IPS DF 4.7 (cell line): ENCODE measurements around the gene PABPN1L.

ENCODE experiments used
- DNase-seq: peaks from one replicate; pipeline ENCODE4 v3.0.0-alpha.2; 2013; ENCODE audit warnings: low spot score; ENCODE audit errors: extremely low read depth

Gene PABPN1L

DNA sequence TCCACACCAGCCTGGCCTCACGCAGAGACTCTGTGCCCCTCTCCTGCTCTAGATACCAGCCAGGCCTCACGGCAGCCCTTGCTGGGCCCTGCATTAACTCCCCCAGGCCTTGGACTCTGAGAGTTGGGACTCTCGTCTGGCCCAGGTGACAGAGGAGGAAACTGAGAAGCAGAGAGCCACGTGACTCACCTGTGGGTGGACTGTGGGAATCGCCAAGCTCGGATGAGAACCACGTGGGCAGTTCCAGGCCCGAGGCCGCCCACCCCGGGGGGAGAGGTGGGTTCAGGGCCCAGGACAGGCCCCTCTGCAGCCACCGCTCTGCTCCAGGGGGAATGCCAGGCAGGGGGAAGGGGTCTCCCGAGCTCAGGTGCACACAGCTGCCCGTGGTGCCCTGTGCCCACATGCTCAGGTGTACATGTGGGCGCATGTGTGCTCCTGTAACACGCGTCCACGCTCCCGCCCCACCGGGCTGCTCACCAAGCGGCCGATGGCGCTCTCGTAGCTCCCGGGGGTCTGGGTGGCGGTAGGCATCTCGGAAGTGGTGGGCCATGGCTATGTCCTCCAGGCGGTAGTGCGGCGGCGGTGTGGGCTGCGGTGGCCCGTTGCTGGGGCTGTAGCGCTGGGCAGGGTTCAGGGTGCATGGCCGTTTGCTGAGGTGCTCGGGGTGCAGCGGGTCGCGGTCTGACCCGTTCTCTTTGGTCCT lies 18.3 kb upstream of the PABPN1L start:
- no peak for DNase-seq

DNA sequence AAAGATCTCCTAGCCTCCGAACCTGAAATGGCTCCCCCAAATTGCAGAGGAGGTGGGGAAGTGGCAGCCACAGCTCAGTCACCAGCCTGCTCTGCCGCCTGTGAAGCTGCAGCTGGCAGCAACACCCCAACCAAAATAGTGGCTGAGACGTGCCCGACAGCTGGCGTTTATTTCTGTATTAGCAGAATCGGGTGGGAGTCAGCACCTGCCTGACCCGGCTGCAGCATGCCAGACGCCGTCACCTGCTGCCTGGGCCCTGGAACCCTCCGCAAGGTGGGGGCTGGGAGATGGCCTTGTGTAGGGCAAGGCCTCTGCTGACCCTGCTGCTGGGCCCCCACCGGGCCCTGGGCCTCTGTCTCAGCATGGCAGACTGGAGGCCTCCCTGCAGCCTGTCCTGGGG lies 17.5 kb upstream of the PABPN1L start:
- no peak for DNase-seq

DNA sequence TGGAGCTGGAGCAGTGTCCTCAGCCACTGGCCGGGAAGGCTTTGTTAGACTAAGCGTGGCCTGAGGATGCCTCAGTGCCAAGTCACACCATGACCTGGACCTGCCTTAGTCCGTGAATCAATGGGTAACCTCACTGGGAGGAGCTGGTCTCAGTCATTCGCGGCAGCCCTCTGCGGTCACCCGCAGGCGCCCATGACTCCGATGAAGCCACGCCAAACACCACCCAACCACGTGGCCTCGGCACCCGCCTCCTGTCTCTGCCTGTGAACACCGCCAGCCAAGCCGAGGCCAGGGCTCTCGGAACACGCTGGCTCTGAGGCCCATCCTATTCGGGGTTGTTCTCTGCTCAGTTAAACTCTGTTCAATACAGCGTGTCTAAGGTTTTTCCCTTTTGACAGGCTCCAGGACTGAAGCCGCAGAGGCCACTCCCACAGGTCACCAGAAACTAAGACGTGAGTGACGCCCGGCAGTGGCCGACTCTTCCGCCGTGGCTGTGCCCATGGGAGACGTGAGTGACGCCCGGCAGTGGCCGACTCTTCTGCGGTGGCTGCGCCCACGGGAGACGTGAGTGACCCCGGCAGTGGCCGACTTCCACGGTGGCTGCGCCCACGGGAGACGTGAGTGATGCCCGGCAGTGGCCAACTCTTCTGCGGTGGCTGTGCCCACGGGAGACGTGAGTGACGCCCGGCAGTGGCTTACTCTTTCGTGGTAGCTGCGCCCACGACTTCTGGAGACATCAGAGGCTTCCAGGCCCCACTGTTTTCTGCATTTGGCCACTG lies 16.8 kb upstream of the PABPN1L start:
- DNase-seq = no peak

DNA sequence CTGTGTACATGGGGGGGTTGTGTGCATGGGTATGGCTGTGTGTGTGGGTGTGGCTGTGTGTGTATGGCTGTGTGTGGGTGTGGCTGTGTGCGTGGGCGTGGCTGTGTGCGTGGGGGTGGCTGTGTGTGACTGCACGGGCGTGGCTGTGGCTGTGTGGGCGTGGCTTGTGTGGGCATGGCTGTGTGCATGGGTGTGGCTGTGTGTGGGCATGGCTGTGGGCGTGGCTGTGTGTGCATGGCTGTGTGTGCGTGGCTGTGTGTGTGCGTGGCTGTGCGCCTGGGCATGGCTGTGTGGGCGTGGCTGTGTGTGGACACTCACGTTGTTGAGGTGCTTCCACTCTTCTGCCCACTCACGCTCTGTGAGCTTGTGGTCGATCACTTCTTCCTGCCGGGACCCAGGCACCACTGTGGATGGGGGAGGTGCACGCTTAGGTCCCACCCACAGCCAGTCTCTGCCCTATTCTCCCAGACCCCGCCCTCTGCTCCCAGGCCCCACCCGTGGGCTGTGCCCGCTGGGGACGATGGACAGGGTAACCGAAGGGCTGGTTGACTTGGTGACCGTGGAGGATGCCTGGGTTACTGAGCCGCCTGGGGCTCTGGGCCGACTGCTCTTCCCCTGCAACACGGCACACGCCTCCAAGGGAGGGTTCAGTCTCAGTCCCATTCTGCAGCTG lies 16.0 kb upstream of the PABPN1L start:
- DNase-seq = no peak

DNA sequence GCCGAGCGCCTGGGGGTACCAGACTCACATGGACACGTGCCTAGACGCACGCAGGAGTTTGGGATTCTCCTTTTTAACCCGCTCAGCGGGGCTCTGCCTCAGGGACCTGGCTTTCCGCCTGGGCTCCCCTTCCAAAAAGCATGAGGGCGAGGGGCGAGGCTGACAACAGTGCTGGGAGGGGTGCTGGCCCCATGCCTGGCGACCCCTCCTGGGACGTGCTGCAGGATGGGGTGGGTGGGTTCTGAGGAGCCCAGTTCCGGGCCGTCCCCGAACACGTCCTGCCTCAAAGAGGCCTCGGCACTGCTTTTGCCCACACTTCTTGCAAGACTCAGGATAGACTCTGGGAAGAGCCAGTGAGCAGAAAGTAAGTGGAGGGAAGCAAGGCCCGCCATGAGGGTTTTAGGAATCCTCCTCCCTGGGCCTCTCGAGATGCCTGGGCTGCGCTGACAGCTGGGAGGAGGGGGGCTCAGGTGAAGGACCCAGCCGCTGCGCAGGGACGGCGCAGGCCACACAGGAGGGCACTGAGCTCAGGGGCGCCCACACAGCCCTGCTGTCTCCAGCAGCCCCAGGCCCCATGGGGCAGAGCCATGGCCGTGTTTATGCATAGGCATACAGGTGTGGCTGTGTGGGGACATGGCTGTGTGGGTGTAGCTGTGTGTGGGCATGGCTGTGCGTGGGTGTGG lies 15.4 kb upstream of the PABPN1L start:
- no peak for DNase-seq

DNA sequence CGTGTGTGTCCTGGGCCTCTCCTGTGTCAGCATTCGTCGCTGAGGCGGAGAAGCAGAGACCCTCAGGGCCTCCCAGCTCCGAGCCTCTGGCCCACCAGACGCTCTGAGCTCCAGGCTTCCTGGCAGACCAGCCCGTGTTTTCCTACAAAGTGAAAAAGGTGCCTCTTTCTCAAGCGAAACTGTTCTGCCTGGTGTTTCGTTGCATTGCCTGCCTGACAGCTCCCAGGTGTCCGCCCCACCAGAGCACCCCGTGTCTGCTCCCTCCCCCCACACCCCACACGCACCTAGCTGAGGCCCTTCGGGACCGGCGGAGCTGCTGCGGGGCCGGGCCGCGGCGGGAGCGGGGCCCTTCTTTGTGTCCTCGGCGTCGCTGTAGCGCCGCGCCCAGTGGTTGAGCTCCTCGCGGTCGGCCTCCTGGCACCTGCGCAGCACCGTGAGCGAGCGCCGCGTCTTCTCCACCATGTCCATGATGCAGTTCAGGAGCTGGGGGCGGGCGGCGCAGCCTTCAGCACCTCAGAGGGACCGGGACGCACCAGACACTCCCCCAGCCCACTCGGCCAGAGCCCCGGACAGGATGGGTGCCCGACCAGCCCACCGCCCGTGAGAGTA lies 14.7 kb upstream of the PABPN1L start:
- DNase-seq = no peak

DNA sequence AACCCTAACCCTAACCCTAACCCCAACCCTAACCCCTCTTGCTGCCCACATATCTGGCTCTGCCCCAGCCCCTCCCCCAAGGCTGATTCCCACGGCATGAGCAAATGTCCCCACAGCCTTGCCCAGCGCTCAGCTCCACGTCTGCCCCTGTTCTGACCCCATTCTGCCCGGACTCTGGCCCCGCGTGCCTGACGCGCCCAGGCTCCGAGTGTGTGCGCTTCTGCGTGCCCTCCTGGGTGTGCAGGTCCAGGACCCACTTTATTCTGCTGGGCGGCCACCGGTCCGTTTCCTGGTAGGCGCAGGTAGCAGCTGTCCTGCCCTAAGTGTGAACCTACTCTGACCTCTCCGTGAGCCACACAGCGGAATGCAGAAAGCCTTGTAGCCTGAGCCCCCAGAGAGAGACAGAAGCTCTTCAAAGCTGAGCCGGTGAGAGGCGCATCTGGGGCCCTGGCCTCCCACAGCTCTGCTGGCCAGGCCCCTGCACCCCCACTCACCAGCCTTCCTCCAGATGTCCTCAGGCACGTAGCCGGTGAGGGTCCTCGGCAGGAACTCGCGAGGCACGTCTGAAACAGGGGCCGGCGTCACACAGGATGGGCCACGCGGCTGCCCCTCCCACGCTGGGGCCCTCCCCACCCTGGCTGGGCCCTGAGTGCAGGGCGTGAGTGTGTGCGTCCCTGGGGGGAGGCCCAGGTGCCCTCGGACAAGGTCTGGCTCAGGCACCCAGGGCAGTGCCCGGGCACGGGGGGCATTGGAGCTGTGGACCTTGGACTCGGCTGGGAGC lies 14.0 kb upstream of the PABPN1L start:
- DNase-seq = no peak

DNA sequence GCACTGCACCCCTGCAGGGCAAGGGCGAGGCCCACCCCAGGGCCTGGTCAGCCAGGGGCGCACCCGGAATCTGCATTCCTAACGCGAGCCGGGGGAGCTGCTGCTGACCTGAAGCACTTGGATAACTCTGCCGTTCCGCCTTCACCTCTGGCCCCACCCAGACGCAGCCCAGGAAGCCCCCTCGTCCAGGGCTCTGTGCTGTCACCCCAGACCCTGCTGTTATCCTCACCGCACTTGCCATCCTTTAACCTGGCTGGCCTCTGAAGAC lies 13.3 kb upstream of the PABPN1L start:
- no peak for DNase-seq

DNA sequence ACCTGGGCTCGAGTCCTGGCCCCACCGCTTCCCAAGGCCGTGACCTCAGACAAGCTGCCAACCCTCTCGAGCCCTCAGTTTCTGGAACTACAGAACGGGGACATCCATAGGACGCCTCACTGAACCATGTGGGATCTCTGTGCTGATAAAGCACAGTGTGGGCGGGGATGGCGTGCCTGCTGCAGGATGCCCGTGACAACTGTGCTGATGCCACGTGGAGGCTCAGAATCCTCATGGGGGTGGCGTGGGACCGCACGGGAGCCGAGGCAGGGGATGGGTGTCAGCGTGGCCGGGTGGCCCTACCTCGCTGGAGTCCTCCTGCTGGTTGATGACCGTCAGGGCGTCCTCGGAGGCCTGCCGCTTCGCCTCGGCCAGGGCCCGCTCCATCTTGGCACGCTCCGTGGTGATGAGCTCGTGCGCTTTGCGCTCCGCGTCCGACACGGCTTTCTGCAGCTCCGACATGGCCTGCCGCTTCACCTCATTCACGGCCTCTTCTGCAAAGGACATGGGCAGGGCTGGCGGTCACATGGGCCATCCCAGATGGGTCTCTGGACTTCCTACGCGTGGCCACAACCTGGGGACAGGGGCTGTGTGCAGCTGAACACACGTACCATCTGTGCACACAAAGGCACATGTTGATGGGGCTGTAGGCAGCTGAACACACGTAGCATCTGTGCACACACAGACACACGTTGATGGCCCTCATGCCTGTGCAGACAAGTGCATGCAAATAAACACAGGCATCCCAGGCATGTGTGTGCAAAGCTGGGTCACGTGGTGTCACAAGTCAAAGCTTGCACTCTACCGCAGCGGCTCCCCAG lies 12.7 kb upstream of the PABPN1L start:
- no peak for DNase-seq

DNA sequence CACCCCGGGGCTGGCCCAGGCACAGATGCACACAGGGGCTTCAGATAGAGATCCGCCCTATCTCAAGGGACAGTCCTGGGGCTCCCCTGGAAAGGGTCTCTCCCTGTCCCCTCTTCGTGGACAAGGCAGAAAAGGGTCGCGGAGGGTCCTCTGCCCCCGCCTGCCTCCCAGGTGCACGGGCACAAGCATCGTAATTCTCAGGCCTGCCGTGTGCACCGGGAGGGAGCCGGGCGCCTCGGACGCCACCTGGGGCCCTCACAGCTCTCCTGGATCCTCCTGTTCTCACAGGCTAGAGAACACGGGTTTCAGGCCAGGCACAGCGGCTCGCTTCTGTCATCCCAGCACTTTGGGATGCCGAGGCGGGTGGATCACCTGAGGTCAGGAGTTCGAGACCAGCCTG lies 11.9 kb upstream of the PABPN1L start:
- DNase-seq = no peak

DNA sequence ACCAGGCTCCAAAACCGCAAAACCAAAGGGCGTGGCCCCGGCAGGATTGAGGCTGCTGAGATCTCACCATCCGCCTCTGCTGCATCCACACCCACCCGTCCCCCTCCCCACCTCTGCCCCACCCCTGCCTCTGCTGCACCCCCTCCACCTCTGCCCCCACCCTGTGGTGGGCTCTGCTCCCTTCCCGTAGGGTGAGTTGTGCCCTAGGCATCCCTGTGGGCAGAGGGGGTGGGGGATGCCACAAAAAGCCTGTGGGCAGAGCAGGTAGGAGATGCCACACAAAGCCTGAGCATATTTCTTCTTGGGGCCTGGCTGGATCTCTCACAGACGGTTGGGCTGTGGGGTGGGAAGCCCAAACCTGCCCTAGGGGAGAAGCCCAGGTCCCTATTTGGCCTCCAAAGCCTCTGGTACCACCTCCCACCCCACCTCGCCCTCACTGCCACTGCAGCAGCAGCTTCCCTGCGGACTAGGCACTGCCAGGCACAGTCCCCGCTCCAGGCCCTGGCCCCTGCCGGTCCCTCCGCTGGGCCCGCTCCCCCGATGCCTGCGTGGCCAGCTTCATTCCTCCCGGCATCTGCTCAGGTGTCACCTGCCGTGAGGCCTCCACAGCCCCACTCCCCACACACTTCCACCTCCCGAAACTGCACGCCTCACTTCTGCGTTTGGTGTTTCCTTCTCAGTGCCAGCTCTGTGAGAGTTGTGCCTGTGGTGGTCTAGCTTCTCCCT lies 11.3 kb upstream of the PABPN1L start:
- DNase-seq = no peak

DNA sequence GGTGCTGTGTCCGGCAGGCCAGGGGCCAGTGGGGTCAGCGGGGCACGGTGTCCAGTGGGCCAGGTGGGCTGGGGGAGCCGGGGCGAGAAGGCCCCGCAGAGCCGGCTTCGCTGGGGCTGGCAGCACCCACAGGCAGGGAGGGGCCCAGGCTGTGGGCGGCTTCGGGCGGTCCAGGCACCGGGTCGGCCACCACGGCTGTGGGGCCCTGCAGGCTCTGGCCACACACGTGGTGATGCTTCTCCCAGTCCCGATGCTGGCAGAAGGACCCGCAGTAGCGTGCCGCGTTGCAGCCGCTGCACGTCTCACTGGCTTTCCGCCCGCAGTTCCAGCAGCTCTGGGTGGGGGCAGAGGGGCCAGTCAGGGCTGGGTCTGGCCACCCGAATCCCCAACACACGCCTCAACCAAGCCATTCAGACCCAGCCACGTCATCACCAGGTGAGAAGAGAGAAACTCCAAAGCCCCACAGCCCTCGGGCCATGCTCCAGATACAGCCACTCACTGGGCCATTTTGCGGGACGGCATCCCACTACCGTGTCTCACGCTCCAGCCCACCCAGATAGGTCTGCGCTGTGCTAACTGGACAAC lies 10.6 kb upstream of the PABPN1L start:
- no peak for DNase-seq

DNA sequence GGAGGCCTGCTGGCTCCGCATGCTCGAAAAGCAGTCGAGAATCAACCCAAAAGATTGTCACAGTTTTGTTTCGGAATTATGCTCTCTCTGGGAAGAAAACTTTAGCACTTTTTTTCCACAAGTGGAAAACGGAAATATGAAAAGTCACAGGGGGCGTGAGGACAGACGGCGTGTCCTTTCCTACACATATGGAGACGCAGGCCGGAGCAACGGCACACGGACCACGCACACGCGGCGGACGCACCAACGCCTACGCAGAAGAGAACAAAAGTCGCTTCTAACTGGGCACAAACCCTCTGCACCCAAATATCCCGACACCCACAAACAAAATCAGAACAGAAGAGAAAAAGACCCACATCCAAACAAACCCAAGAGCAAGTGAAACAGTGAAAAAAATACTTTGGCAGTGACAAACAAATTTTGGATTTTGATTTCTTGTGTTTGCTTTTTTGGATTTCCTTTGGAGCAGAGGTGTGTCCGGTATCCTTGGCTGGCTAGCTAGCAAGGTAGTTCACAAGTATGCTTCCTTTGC lies 9.3 kb upstream of the PABPN1L start:
- DNase-seq = no peak

DNA sequence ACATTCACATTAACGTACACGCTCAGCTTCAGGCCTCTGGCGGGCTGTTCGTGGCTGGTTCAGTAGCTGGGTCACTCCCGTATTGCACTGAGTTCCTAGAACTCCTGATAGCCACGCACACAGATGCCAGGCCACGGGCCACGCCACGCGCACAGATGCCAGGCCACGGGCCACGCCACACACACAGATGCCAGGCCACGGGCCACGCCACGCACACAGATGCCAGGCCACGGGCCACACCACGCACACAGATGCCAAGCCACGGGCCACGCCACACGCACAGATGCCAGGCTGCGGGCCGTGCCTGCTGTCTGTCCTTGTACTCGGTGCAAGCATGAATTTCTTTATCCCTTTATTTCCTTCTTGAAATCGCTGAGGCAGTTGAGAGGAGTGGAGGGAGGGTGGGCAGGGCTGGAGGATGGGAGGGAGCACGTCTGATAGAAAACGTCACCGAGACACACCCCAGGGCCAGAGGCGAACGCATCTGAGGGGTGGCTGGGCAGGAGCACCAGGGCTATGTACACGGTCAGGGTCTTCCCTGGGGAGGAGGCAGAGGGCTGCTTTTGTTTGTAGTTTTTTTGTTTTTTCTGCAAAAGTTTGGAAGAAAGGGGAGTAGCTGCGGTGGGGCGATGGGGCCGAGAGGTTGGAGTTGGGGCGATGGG lies 8.6 kb upstream of the PABPN1L start:
- DNase-seq = no peak

DNA sequence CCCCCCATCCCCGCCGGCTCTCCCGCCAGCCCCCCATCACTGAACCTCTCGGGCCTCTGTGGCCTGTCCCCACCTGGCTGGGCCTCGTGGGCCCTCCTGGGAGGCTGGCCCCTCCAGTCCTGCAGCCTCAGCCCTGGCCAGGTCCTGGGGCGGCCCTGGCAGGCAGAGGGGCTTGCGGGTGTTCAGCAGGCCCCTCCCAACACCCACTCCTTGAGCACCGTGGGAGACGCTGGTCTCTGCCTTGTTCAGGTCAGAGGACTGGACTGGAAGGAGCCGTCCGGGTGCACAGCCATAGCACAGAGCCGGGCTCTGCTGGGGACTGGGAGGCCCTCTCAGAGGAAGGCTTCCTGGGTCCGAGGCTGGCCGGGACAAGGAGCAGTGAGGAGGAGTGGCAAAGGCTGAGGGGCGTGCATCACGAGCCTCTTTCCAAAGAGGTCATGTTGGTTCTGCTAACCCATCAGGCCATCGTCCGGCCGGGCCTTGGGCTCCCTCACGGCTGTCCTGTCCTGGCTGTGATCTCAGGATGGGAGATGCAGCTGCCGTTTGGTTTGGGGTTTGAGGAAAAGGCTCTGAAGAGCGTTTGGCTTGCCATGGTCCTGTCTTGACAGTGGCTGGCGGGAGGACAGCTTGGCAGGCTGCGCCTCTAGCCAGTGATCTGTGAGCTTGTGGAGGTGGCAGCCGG lies 6.3 kb upstream of the PABPN1L start:
- DNase-seq = no peak

DNA sequence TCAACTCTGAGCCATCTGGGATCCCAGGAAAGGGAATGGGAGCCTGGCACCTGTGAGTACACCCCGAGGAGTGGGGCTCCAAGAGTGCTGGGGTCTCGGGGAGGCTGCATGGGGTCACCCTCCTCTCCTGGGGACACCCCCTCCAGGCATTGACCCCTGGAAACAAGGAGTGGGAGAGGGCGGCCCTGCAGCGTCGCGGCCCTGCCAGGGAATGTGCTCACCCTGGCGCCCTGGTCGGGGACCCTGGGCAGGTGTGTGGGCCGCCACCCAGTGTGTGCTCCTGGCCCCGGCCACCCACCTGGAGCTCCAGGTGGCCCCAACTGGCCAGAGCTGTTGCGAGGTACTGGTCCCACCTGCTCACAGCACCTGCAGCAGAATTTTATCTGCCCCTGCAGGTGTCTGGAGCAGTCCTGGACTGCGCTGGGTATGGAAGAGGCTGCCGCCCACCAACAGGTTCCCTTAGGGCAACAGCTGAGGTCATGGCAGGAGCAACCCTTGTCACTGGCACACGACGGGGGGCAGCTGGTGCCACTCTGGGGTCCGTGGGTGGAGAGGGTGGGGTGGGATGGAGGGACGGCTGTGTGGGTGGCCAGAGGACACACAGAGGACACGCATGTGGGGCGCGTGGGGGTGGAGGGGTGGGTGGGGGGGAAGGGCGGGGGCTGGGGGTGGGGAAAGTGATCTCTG lies 5.4 kb upstream of the PABPN1L start:
- DNase-seq = no peak

DNA sequence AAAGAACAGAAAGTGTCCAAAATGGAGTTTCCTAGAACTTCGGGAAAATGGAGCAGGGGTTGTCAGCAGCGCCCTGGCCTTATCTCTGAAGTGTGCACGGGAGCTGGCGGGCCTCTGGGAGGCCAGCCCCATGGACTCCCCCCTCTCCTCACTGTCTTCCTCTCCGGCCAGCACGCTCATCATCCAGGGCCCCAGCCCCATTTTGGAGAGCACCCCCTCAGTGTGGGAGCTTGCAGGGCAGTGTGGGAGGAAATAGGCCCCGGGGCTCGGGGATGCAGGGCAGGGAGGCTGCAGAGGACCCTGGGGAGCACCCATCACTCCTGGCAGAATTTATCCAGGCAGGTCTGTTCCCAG lies 4.9 kb upstream of the PABPN1L start:
- no peak for DNase-seq
